H1 (cell line): ENCODE results near the gene MBNL1. TPM values are rescaled to one million over a fixed set of nuclear protein-coding genes. Genes with fewer than 3 reads are reported as not detected.

Experiments
- MAFK ChIP-seq: IDR thresholded peaks from 2 replicates; pipeline ENCODE4 v1.6.1; 2012; ENCODE audit warnings: low read depth, mild to moderate bottlenecking, improper control_type of control experiment, low read length
- PHF8 ChIP-seq: fragments of 200-600 bp; sonication (generic); conservative IDR thresholded peaks from 2 replicates; pipeline ENCODE4 v1.7.1; 2012; ENCODE audit warnings: low read depth, mild to moderate bottlenecking, inconsistent platforms, low read length, moderate library complexity
- SP4 ChIP-seq: IDR thresholded peaks from 2 replicates; pipeline ENCODE4 v1.6.1; 2012; ENCODE audit warnings: low read length, inconsistent platforms
- YY1 ChIP-seq: IDR thresholded peaks from 2 replicates; pipeline ENCODE4 v1.6.1; 2011; ENCODE audit warnings: low read depth, mild to moderate bottlenecking, low read length
- polyA plus RNA-seq, 7 experiments: library from polyadenylated mRNA; depleted of rRNA in 3 of 7; stranded (reverse) in 5 of 7; unstranded in 2 of 7; fragments of >200 nt in 5 of 7; fragments of 200-250 nt in 2 of 7; gene quantifications; 1 replicate in 5 of 7; 2 replicates in 1 of 7; 4 replicates in 1 of 7; pipeline versions ENCODE4 v1.2.1 to v1.2.3, GENCODE V29; 2011 to 2013; ENCODE audit warnings: missing spikeins in 2 of 7, mixed read lengths in 2 of 7
- total RNA-seq: library from RNA; stranded (reverse); fragmentation: NEBNext Ultra II Directional; extraction: Animal tissue kit (Norgen Biotek cat#: 25700); gene quantifications from 2 replicates; pipeline ENCODE4 v1.2.1, GENCODE V29; 2021
- TF ChIP-seq, protein P1 (sequence below): IDR thresholded peaks from 2 replicates; pipeline ENCODE4 v1.6.1; 2012; ENCODE audit warnings: inconsistent platforms

MBNL1 gene
- total and polyA plus RNA-seq, 2 of the 8 experiments (the other 6 are each of a cell fraction or from before 2014, with no cell fraction given): 5.0 to 16.4 TPM

DNA sequence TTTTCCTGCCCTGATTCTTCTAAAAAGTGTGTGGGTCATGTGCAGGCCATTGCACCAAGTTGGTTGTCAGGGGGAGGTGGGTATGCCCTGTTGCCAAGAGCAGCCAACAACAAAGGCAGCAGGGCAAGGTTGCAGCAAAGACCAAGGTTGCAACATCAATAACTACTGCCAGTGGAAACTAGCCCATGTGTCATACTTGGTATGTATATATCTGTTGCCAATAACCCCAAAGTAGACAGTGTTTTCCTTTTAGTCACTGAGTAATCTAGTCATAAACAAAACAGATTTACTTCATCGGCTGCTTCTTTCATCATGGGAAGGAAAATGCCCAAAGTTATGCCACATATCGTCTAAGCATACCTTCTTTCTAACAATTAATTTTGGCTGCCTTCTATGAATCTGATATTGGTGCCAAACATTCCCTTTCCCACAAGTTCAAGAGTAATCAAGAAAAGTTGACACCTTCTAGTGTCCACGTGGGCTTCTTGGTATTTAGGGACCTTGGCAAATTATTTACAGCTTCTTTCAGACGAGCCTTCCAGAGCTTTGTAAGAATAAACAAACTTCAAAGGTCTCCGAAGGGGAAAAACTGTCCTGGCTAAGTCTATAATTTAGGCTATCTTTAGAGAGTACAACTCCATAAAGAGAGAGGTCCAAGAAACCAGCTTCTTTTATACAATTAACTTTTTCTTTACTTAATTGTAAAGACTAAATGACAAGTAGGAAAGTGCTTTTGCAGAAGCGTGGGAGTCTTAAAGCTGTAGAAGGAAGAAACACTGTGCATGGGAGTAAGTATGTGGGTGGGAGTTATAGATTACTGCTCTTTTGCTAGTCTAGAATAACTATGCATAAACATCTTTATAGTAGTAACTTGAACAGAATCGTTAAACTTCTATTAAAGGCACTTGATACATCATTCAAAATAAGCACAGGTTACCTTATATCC is 10.0 kb upstream of the MBNL1 start (continued):
- TF ChIP-seq SP4 (no peak), YY1 (no peak), PHF8 (no peak), MAFK (no peak)
- TF ChIP-seq, protein P1, sequence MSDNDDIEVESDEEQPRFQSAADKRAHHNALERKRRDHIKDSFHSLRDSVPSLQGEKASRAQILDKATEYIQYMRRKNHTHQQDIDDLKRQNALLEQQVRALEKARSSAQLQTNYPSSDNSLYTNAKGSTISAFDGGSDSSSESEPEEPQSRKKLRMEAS: no peak
